H1 (cell line): ENCODE data around the gene NAV2. TPM values are rescaled to one million over a fixed set of nuclear protein-coding genes. Genes with fewer than 3 reads are reported as not detected.

ENCODE experiments used
- CTCF ChIA-PET: fragments of 300-600 bp; sonication (Branson Sonifier 250); formaldehyde crosslinking; loops from one replicate; lab custom pipeline; 2021; ENCODE audit not compliant: partially characterized antibody; lab: Charles Lee
- POLR2A ChIA-PET: fragments of 300-600 bp; sonication (Branson Sonifier 250); formaldehyde crosslinking; loops from one replicate; lab custom pipeline; 2021; ENCODE audit warnings: inconsistent platforms; ENCODE audit not compliant: partially characterized antibody; lab: Charles Lee
- DNase-seq, 2 experiments: peaks; one replicate each; pipeline versions ENCODE4 v3.0.0 to v3.0.0-alpha.2; 2010 to 2022; ENCODE audit warnings: low spot score in 2 of 2, low read depth in 1 of 2, mixed read lengths in 1 of 2
- FAIRE-seq: peaks from 2 replicates; lab custom pipeline; 2011; peaks lifted over from hg19 to GRCh38; lab: Jason Lieb, UNC
- H2AFZ ChIP-seq: 2 replicates; pipeline ENCODE4 v1.8.1; 2012; ENCODE audit warnings: low read length, inconsistent platforms
- H2AK5ac ChIP-seq: 2 replicates; pipeline ENCODE4 v1.6.1; 2013; ENCODE audit warnings: low read depth, low read length
- H2BK120ac ChIP-seq: replicated peaks from 2 replicates; pipeline ENCODE3; 2013; ENCODE audit warnings: low read depth, low read length, inconsistent platforms
- H2BK12ac ChIP-seq: 2 replicates; pipeline ENCODE4 v1.6.1; 2013; ENCODE audit warnings: low read depth, low read length
- H2BK15ac ChIP-seq: 2 replicates; pipeline ENCODE4 v1.6.1; 2013; ENCODE audit warnings: low read length
- H2BK20ac ChIP-seq: 2 replicates; pipeline ENCODE4 v1.6.1; 2013; ENCODE audit warnings: low read length
- H2BK5ac ChIP-seq: 2 replicates; pipeline ENCODE4 v1.6.1; 2013; ENCODE audit warnings: low read depth, low read length
- H3K14ac ChIP-seq: 2 replicates; pipeline ENCODE4 v1.6.1; 2013; ENCODE audit warnings: inconsistent platforms; ENCODE audit not compliant: insufficient read length
- H3K18ac ChIP-seq: 2 replicates; pipeline ENCODE4 v1.6.1; 2013; ENCODE audit warnings: low read length; ENCODE audit errors: extremely low read depth
- H3K23ac ChIP-seq: 2 replicates; pipeline ENCODE4 v1.6.1; 2013; ENCODE audit warnings: inconsistent platforms; ENCODE audit not compliant: insufficient read length
- H3K23me2 ChIP-seq: 2 replicates; pipeline ENCODE4 v1.6.1; 2013; ENCODE audit warnings: low read depth, low read length
- H3K27ac ChIP-seq: 2 replicates; pipeline ENCODE4 v1.6.1; 2011; ENCODE audit warnings: low read depth, low read length, inconsistent platforms
- H3K27me3 ChIP-seq, 4 experiments: replicated peaks in 1 of 4; 1 replicate in 1 of 4; 2 replicates in 3 of 4; pipeline versions ENCODE4 v1.6.1 to v1.8.1; 2011 to 2013; ENCODE audit warnings: low read length in 3 of 4, mild to moderate bottlenecking in 3 of 4, inconsistent platforms in 2 of 4, mixed read lengths in 2 of 4, moderate library complexity in 1 of 4; ENCODE audit not compliant: control insufficient read depth in 3 of 4, insufficient read depth in 3 of 4; ENCODE audit errors: extremely low read depth in 1 of 4
- H3K36me3 ChIP-seq, 4 experiments: 2 replicates each; pipeline versions ENCODE4 v1.6.1 to v1.8.1; 2011 to 2013; ENCODE audit warnings: mild to moderate bottlenecking in 4 of 4, low read length in 3 of 4, moderate library complexity in 2 of 4, control low read depth in 1 of 4, inconsistent platforms in 1 of 4; ENCODE audit not compliant: insufficient read depth in 4 of 4, control insufficient read depth in 2 of 4
- H3K4ac ChIP-seq: replicated peaks from 2 replicates; pipeline ENCODE3; 2013; ENCODE audit warnings: low read length, low read depth, mixed read lengths, inconsistent platforms; ENCODE audit not compliant: insufficient read length
- H3K4me1 ChIP-seq, 4 experiments: replicated peaks in 1 of 4; 1 replicate in 1 of 4; 2 replicates in 3 of 4; pipeline versions ENCODE4 v1.6.1 to v1.8.1; 2011 to 2013; ENCODE audit warnings: low read length in 3 of 4, inconsistent platforms in 2 of 4, mixed read lengths in 1 of 4; ENCODE audit not compliant: insufficient read depth in 4 of 4, control insufficient read depth in 3 of 4
- H3K4me2 ChIP-seq, 2 experiments: 2 replicates each; pipeline versions ENCODE4 v1.6.1 to v1.8.1; 2011 to 2013; ENCODE audit warnings: low read depth in 2 of 2, low read length in 2 of 2, control low read depth in 1 of 2, inconsistent platforms in 1 of 2, mild to moderate bottlenecking in 1 of 2; ENCODE audit not compliant: insufficient read depth in 1 of 2
- H3K4me3 ChIP-seq, 4 experiments: fragments of 200-600, 300-600 bp in 1 of 4; sonication (generic), shearing (Covaris generic), sonication (Bioruptor Twin) in 1 of 4; 2 replicates each; pipeline versions ENCODE4 v1.5.1 to v1.8.1; 2011 to 2016; ENCODE audit warnings: low read length in 4 of 4, low read depth in 3 of 4, control low read depth in 2 of 4, inconsistent platforms in 2 of 4, mild to moderate bottlenecking in 2 of 4, mixed read lengths in 1 of 4, moderate library complexity in 1 of 4; ENCODE audit not compliant: insufficient read depth in 2 of 4; ENCODE audit errors: extremely low read depth in 1 of 4
- H3K56ac ChIP-seq: replicated peaks from 2 replicates; pipeline ENCODE3; 2013; ENCODE audit warnings: low read depth, mild to moderate bottlenecking, mixed read lengths, low read length, inconsistent platforms; ENCODE audit not compliant: insufficient read length
- H3K79me1 ChIP-seq: 2 replicates; pipeline ENCODE4 v1.6.1; 2013; ENCODE audit warnings: low read depth, low read length, control low read depth
- H3K79me2 ChIP-seq, 2 experiments: 2 replicates each; pipeline versions ENCODE4 v1.6.1 to v1.8.1; 2012 to 2013; ENCODE audit warnings: low read length in 2 of 2, mild to moderate bottlenecking in 2 of 2, inconsistent platforms in 1 of 2; ENCODE audit not compliant: insufficient read depth in 2 of 2, control insufficient read depth in 1 of 2
- H3K9ac ChIP-seq, 4 experiments: replicated peaks in 1 of 4; 1 replicate in 1 of 4; 2 replicates in 3 of 4; pipeline versions ENCODE4 v1.6.1 to v1.8.1; 2011 to 2013; ENCODE audit warnings: low read depth in 3 of 4, low read length in 3 of 4, control low read depth in 2 of 4, mild to moderate bottlenecking in 2 of 4, moderate library complexity in 2 of 4, inconsistent platforms in 1 of 4; ENCODE audit errors: extremely low read depth in 1 of 4
- H3K9me3 ChIP-seq, 2 experiments: 2 replicates each; pipeline versions ENCODE4 v1.6.1 to v1.8.1; 2012 to 2013; ENCODE audit warnings: mild to moderate bottlenecking in 2 of 2, moderate library complexity in 2 of 2, control low read depth in 1 of 2, inconsistent platforms in 1 of 2, low read depth in 1 of 2, low read length in 1 of 2, mixed read lengths in 1 of 2; ENCODE audit not compliant: insufficient read depth in 2 of 2
- H4K20me1 ChIP-seq, 2 experiments: replicated peaks in 1 of 2; 2 replicates each; pipeline versions ENCODE3 to v1.8.1; 2011 to 2013; ENCODE audit warnings: inconsistent platforms in 2 of 2, low read length in 2 of 2, mild to moderate bottlenecking in 1 of 2; ENCODE audit not compliant: insufficient read depth in 2 of 2, control insufficient read depth in 1 of 2
- H4K5ac ChIP-seq: 2 replicates; pipeline ENCODE4 v1.6.1; 2013; ENCODE audit warnings: low read length, low read depth, mixed read lengths, inconsistent platforms; ENCODE audit not compliant: insufficient read length
- H4K8ac ChIP-seq: 2 replicates; pipeline ENCODE4 v1.8.0; 2013; ENCODE audit warnings: mild to moderate bottlenecking, moderate library complexity, low read length, inconsistent platforms; ENCODE audit not compliant: insufficient read depth; ENCODE audit errors: extremely low read depth
- H4K91ac ChIP-seq: replicated peaks from 2 replicates; pipeline ENCODE3; 2013; ENCODE audit warnings: low read length, mixed read lengths, inconsistent platforms; ENCODE audit not compliant: insufficient read length
- CBX5 ChIP-seq: fragments of 300-800, 300-1000 bp; sonication (generic); IDR thresholded peaks from 2 replicates; pipeline ENCODE4 v1.7.1; 2016; ENCODE audit warnings: antibody characterized with exemption, low read length, low read depth
- EP300 ChIP-seq, 2 experiments: IDR thresholded peaks; 1 replicate in 1 of 2; 2 replicates in 1 of 2; pipeline ENCODE4 v1.6.1; 2011 to 2012; ENCODE audit warnings: low read depth in 2 of 2, low read length in 2 of 2, mild to moderate bottlenecking in 2 of 2, borderline replicate concordance in 1 of 2, inconsistent platforms in 1 of 2, moderate library complexity in 1 of 2
- GTF2F1 ChIP-seq: IDR thresholded peaks from 2 replicates; pipeline ENCODE4 v1.6.1; 2012; ENCODE audit warnings: low read depth, low read length, improper control_type of control experiment, borderline replicate concordance
- MAFK ChIP-seq: IDR thresholded peaks from 2 replicates; pipeline ENCODE4 v1.6.1; 2012; ENCODE audit warnings: low read depth, mild to moderate bottlenecking, improper control_type of control experiment, low read length
- POU5F1 ChIP-seq: IDR thresholded peaks from 2 replicates; pipeline ENCODE4 v1.6.1; 2011; ENCODE audit warnings: low read depth, mild to moderate bottlenecking, low read length, moderate library complexity
- RAD21 ChIP-seq, 2 experiments: IDR thresholded peaks in 1 of 2; conservative IDR thresholded peaks in 1 of 2; 2 replicates each; pipeline ENCODE4 v1.6.1; 2011; ENCODE audit warnings: low read depth in 2 of 2, low read length in 2 of 2, improper control_type of control experiment in 1 of 2, inconsistent platforms in 1 of 2, mild to moderate bottlenecking in 1 of 2, moderate library complexity in 1 of 2
- SRF ChIP-seq: IDR thresholded peaks from 2 replicates; pipeline ENCODE4 v1.6.1; 2011; ENCODE audit warnings: mild to moderate bottlenecking, low read depth, low read length, moderate library complexity
- TBP ChIP-seq: IDR thresholded peaks from 2 replicates; pipeline ENCODE4 v1.6.1; 2011; ENCODE audit warnings: low read depth, low read length, improper control_type of control experiment
- YY1 ChIP-seq: IDR thresholded peaks from 2 replicates; pipeline ENCODE4 v1.6.1; 2011; ENCODE audit warnings: low read depth, mild to moderate bottlenecking, low read length
- WGBS, 2 experiments: shearing (Covaris generic) in 1 of 2; methylation state at CpG; one replicate each; pipeline versions ENCODE4 v1.1.6 to v1.1.7; 2013 to 2015; ENCODE audit warnings: low lambda C conversion rate in 2 of 2, mixed read lengths in 2 of 2, inconsistent platforms in 1 of 2, low coverage in 1 of 2, missing lambda C conversion rate in 1 of 2; ENCODE audit not compliant: insufficient replicate concordance in 2 of 2, insufficient coverage in 1 of 2, insufficient read length in 1 of 2; ENCODE audit errors: extremely low coverage in 1 of 2, missing lambda C conversion rate in 1 of 2; 5-methylcytosine and 5-hydroxymethylcytosine counted together
- polyA plus RNA-seq, 7 experiments: library from polyadenylated mRNA; depleted of rRNA in 3 of 7; stranded (reverse) in 5 of 7; unstranded in 2 of 7; fragments of >200 nt in 5 of 7; fragments of 200-250 nt in 2 of 7; gene quantifications; 1 replicate in 5 of 7; 2 replicates in 1 of 7; 4 replicates in 1 of 7; pipeline versions ENCODE4 v1.2.1 to v1.2.3, GENCODE V29; 2011 to 2013; ENCODE audit warnings: missing spikeins in 2 of 7, mixed read lengths in 2 of 7
- total RNA-seq: library from RNA; stranded (reverse); fragmentation: NEBNext Ultra II Directional; extraction: Animal tissue kit (Norgen Biotek cat#: 25700); gene quantifications from 2 replicates; pipeline ENCODE4 v1.2.1, GENCODE V29; 2021
- TF ChIP-seq, protein P1 (sequence below): IDR thresholded peaks from 2 replicates; pipeline ENCODE4 v1.6.1; 2011; ENCODE audit warnings: low read length, improper control_type of control experiment

NAV2 gene
- total and polyA plus RNA-seq, 2 of the 8 experiments (the other 6 are each of a cell fraction or from before 2014, with no cell fraction given) = 35.6 to 73.6 TPM

DNA sequence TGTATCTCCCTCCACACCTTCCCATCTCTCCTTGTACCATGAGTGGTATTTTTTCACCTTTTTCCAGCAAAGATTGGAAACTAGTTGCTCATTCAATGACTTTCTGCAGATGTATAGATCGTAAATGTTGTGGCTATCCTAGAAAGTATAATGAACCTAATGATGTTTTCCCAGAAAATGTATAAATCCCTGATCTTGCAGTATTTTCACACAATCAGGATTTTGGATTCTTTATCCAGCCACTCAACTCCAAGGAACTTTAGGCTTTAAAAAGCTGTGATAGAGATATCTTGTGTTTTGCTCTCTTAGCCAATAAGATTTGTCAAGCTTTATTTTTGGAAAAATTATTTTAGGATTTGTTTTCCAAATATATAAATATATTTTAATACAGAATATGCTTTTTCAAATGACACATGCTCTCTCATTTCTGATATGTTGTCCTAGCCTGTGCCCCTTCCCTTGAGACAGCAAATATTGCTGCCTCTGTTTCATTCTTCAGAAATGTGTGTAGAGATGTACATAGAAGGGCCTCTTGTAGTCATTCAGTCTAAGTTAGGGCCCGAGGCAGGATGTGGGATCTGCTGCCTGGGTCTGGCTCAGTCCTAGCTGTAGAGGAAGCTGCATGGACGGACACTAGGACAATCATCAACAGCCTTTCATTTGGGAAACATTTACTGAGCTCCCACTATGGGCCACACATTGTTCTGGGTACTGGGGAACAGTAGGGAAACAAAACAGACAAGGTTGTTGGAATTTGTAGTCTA is 62.4 kb downstream of the NAV2 start:
- H4K20me1 ChIP-seq = peaks cover 0 to under 1% of the 10 kb centered on the region in 2 experiments
- POLR2A ChIA-PET = interaction anchor here (0.6 to 2.8 kb wide), 2 partner anchors 42 to 254 kb away, joined by 3 to 10 read pairs; no protein-coding TSS in a partner anchor
- CTCF ChIA-PET = interaction anchor here (0.7 to 4.9 kb wide), 13 partner anchors 7 to 215 kb away, joined by 3 to 24 read pairs (median 3); no protein-coding TSS in a partner anchor
- H3K79me1 ChIP-seq = peaks cover 4% of the 10 kb centered on the region; the same call in 1 of the 2 replicates
- H3K36me3 ChIP-seq = no peaks in the 10 kb centered on the region
- H3K4ac ChIP-seq = no peak overlapping the region
- H2BK5ac ChIP-seq = peak overlapping the region; percentile 27; the same call in 1 of the 2 replicates
- no peaks in the 10 kb centered on the region for H3K27me3 ChIP-seq
- H4K5ac ChIP-seq = no peak overlapping the region
- H4K91ac ChIP-seq = peak overlapping the region; percentile 30
- peaks cover 21 to 43% (median 40%) of the 10 kb centered on the region in 4 experiments for H3K4me1 ChIP-seq
- FAIRE-seq (no peak), DNase-seq (no peak)
- H3K4me2 ChIP-seq = no peak overlapping the region
- H3K56ac ChIP-seq = no peak overlapping the region
- H3K18ac ChIP-seq = no peak overlapping the region; the same call in 1 of the 2 replicates
- 0 out of 2 replicates have a peak overlapping the region, but pooled peaks have one; percentile 50 for H2BK12ac ChIP-seq
- peak overlapping the region; percentile 94 for H2BK20ac ChIP-seq
- WGBS, 2 experiments = 97% methylated on average over 3 of the region's 3 CpGs; no CpG with 5 or more reads in 1 of the 2 experiments
- no peaks in the 10 kb centered on the region for H3K9me3 ChIP-seq
- no peak overlapping the region for H3K23ac ChIP-seq
- no peak overlapping the region for H3K9ac ChIP-seq
- H2AFZ ChIP-seq = no peak overlapping the region
- H3K4me3 ChIP-seq = no peak overlapping the region
- no peak overlapping the region for H3K14ac ChIP-seq
- H2BK120ac ChIP-seq = peak overlapping the region; percentile 38
- H3K23me2 ChIP-seq = peaks cover 9% of the 10 kb centered on the region; the same call in 1 of the 2 replicates
- 0 out of 2 replicates have a peak overlapping the region, but pooled peaks have one; percentile 11 for H2AK5ac ChIP-seq
- no peak overlapping the region for H3K27ac ChIP-seq
- H3K79me2 ChIP-seq = peaks cover under 1 to 25% of the 10 kb centered on the region in 2 experiments; a peak in 3 of 4 replicates
- H2BK15ac ChIP-seq = 0 out of 2 replicates have a peak overlapping the region, but pooled peaks have one; percentile 3
- H4K8ac ChIP-seq = no peak overlapping the region
- TF ChIP-seq RAD21 (IDR thresholded peaks at IDR 0.05 in 1 of 2, conservative IDR thresholded peaks at IDR 0.05 in 1 of 2; ENCODE audit: low read depth in 2 of 2, low read length in 2 of 2) = no peak
- no peak for TF ChIP-seq EP300 (IDR thresholded peaks at IDR 0.05; ENCODE audit: borderline replicate concordance in 1 of 2, low read depth in 2 of 2, low read length in 2 of 2)
- no peak for TF ChIP-seq GTF2F1
- no peak for TF ChIP-seq MAFK
- TF ChIP-seq CBX5 = no peak
- TF ChIP-seq POU5F1 = no peak
- TF ChIP-seq SRF = no peak
- TF ChIP-seq, protein P1, sequence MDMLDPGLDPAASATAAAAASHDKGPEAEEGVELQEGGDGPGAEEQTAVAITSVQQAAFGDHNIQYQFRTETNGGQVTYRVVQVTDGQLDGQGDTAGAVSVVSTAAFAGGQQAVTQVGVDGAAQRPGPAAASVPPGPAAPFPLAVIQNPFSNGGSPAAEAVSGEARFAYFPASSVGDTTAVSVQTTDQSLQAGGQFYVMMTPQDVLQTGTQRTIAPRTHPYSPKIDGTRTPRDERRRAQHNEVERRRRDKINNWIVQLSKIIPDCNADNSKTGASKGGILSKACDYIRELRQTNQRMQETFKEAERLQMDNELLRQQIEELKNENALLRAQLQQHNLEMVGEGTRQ = no peak
- TF ChIP-seq YY1 = no peak
- TF ChIP-seq TBP = no peak
